ENCODE results near the gene RAX2. TPM values are rescaled to one million over a fixed set of nuclear protein-coding genes. Genes with fewer than 3 reads are reported as not detected.
A peak's percentile ranks its signal among the peaks of the same experiment; 100 is the strongest.

The RAX2 gene
- total and polyA plus RNA-seq, 2 donors from 2014 or later, result not detected

DNA sequence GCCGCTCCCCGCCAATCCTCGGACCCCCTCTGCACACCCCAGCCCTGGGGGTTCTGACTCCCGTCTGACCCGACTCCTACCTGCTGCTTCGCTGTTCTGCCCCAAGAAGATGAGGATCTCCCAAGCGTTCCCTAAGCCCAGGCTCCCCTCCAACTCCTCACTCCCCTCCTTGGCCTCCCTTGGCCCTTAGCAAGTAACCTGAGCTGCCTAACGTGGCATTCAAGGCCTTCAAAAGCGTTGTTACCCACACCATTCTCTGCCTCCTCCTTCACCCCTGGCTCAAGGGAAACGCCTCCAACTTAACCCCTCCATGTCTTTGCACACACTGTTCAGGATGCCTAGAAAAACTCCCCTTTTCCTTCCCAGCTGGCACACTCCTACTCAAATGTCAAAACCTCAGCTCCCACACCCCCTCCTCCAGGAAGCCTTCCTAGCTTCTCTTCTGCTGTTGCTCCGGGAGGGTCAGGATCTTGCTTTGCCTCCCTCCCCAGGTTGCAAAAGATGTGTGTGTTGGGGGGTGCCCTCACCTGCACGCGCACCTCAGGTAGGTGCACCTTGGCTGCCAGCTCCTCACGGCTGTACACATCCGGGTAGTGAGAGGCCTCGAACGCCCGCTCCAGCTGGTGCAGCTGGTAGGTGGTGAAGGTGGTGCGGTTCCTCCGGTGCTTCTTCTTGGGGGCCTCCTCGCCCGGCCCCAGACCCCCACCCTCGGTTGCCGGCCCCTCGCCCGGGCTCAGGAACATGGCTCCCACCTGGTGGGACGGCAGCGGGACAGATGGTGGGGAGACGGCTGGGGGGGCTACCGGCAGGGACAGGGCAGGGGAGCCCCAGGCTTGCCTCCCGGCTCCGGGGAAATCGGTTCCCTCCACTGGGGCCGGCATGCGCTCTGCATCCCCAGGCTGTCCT is 775 bp downstream of the RAX2 start:
- H3K4me3 ChIP-seq (ENCODE audit: low read length in 3 of 3), result no peak overlapping the region
- no peak overlapping the region for H3K9ac ChIP-seq (ENCODE audit: low read length in 3 of 3)
- H3K27me3 ChIP-seq (ENCODE audit: control insufficient read depth, insufficient read depth, low read length), result no peaks in the 10 kb centered on the region
- H3K27ac ChIP-seq (ENCODE audit: low read depth in 2 of 2, low read length in 2 of 2), result no peak overlapping the region
- intact Hi-C loops (cut with DNase I), result no loop called here
- no peaks in the 10 kb centered on the region for H3K9me3 ChIP-seq (ENCODE audit: control insufficient read depth in 2 of 3, insufficient read depth in 1 of 3, low read length in 3 of 3)
- peak in 2 of 5 donors; percentile 23 to 29 for DNase-seq
- H3K4me1 ChIP-seq (ENCODE audit: control insufficient read depth in 2 of 3, insufficient read depth in 2 of 3, low read depth in 1 of 3, low read length in 3 of 3), result no peaks in the 10 kb centered on the region
- TF ChIP-seq, protein P1, sequence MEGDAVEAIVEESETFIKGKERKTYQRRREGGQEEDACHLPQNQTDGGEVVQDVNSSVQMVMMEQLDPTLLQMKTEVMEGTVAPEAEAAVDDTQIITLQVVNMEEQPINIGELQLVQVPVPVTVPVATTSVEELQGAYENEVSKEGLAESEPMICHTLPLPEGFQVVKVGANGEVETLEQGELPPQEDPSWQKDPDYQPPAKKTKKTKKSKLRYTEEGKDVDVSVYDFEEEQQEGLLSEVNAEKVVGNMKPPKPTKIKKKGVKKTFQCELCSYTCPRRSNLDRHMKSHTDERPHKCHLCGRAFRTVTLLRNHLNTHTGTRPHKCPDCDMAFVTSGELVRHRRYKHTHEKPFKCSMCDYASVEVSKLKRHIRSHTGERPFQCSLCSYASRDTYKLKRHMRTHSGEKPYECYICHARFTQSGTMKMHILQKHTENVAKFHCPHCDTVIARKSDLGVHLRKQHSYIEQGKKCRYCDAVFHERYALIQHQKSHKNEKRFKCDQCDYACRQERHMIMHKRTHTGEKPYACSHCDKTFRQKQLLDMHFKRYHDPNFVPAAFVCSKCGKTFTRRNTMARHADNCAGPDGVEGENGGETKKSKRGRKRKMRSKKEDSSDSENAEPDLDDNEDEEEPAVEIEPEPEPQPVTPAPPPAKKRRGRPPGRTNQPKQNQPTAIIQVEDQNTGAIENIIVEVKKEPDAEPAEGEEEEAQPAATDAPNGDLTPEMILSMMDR (IDR thresholded peaks at IDR 0.05; ENCODE audit: borderline replicate concordance, extremely low read depth, insufficient read depth), result no peak
- no peak for FAIRE-seq
- peaks cover 0 to 5% (median 2%) of the 10 kb centered on the region in 3 donors for H3K36me3 ChIP-seq (ENCODE audit: control insufficient read depth in 2 of 3, insufficient read depth in 3 of 3, low read length in 3 of 3)

DNA sequence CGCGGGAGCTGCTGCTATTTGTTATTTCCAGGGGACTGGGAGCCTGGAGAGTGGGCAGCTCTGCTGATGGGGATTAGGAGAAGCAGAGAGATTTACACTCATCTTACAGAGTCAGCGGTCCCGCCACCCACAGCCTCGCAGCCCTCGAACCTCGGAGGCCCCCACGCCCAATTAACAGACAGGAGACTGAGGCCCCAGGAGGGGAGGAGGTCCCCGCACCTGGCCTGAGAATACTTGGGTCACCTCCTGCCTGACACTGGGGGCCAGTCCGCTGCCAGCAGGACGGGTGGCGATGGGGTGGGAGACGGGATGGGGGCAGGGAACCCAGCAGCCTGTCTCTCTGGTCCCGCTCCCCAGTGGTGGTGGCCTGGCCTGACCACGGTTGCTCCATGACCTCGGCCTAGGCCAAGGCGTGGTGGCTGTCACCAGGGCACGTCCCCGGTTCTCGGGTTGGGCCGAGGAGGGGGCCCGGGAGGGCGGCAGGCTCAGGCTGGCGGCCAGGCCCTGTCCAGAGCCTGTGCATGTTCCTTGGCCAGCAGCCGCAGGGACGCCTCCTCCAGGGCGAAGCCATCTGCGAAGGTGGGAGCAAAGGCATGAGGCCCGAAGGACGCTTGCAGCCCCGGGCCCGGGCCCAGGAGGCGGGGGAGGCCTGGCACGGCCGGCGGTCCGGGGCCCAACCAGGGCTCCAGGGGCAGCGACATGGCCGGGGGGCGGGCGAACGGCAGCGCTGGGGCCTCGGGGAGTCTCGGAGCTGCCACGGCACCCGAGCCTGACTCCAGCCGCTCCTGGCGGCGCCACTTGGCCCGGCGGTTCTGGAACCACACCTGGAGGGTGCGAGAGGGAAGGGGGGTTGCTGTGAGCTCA is 1.7 kb downstream of the RAX2 start:
- H3K9ac ChIP-seq (ENCODE audit: low read length in 3 of 3), result no peak overlapping the region
- peak in 1 of 5 donors; percentile 72 for DNase-seq
- TF ChIP-seq, protein P1 (IDR thresholded peaks at IDR 0.05; ENCODE audit: borderline replicate concordance, extremely low read depth, insufficient read depth), result no peak
- H3K9me3 ChIP-seq (ENCODE audit: control insufficient read depth in 2 of 3, insufficient read depth in 1 of 3, low read length in 3 of 3), result no peaks in the 10 kb centered on the region
- H3K36me3 ChIP-seq (ENCODE audit: control insufficient read depth in 2 of 3, insufficient read depth in 3 of 3, low read length in 3 of 3), result peaks cover 0 to 6% (median 2%) of the 10 kb centered on the region in 3 donors
- no peaks in the 10 kb centered on the region for H3K27me3 ChIP-seq (ENCODE audit: control insufficient read depth, insufficient read depth, low read length)
- intact Hi-C loops (cut with DNase I), result no loop called here
- H3K4me3 ChIP-seq (ENCODE audit: low read length in 3 of 3), result no peak overlapping the region
- H3K4me1 ChIP-seq (ENCODE audit: control insufficient read depth in 2 of 3, insufficient read depth in 2 of 3, low read depth in 1 of 3, low read length in 3 of 3), result no peaks in the 10 kb centered on the region
- no peak overlapping the region for H3K27ac ChIP-seq (ENCODE audit: low read depth in 2 of 2, low read length in 2 of 2)
- no peak for FAIRE-seq

DNA sequence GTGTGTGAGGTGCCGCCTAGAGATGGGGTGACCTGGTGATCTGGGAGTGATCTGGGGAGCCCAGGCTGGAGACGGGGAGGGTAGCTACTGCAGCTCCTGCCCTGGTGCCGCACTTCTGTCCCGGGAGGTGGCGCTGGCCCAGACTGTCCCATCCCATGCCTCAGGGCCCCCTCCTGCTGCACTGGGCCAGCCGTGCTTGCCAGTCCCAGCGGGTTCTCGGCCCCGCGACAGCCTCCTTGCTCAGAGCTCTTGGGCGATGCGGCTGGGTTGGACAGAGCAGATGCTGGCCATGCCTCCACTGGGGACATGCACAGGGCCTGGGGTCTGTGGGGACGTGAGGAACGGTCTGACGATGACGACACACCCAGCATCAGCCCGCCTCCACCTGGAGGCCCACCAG is 2.5 kb downstream of the RAX2 start:
- Histone ChIP-seq H3K4me1 (ENCODE audit: control insufficient read depth in 2 of 3, insufficient read depth in 2 of 3, low read depth in 1 of 3, low read length in 3 of 3) (no peaks in the 10 kb centered on the region), H3K9me3 (ENCODE audit: control insufficient read depth in 2 of 3, insufficient read depth in 1 of 3, low read length in 3 of 3) (no peaks in the 10 kb centered on the region), H3K4me3 (ENCODE audit: low read length in 3 of 3) (no peak overlapping the region), H3K36me3 (ENCODE audit: control insufficient read depth in 2 of 3, insufficient read depth in 3 of 3, low read length in 3 of 3) (peaks cover 0 to 9% (median 2%) of the 10 kb centered on the region in 3 donors), H3K9ac (ENCODE audit: low read length in 3 of 3) (no peak overlapping the region), H3K27ac (ENCODE audit: low read depth in 2 of 2, low read length in 2 of 2) (no peak overlapping the region), H3K27me3 (ENCODE audit: control insufficient read depth, insufficient read depth, low read length) (no peaks in the 10 kb centered on the region)
- intact Hi-C loops (cut with DNase I), result no loop called here
- TF ChIP-seq, protein P1 (IDR thresholded peaks at IDR 0.05; ENCODE audit: borderline replicate concordance, extremely low read depth, insufficient read depth), result no peak
- DNase-seq, result peak in 1 of 5 donors; percentile 71
- no peak for FAIRE-seq
